ENCODE data around the gene KCTD10.

GRCh38 chr12:109440851-109441490 is 36.1 kb downstream of the KCTD10 start:
- TF ChIP-seq ZFX (IDR thresholded peaks at IDR 0.05; ENCODE audit: borderline replicate concordance) (no peak), CTCF (IDR thresholded peaks at IDR 0.05) (no peak)
